Measurements from ENCODE around the gene PRR14.

DNA sequence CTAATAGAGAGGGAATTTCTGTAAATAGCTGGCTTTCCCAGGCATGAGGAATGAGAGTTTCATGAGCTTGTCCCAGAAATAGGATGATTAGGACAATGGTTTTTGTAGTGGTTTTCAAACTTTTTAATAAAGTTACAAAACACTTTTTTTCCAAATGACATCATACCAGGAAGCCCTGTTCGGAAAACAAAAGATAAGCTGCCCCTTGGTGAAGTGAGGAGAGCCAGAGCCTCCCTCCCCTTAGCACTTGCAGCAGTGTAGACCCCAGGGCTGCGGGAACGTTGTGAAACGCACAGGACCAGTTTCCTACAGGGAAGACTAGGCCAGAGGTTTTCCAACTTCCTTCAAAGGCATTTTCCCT lies 15.1 kb downstream of the PRR14 start:
- TF ChIP-seq POLR2A (IDR thresholded peaks at IDR 0.05) (no peak), POLR2AphosphoS5 (IDR thresholded peaks at IDR 0.05) (no peak)
- TF ChIP-seq, protein P1, sequence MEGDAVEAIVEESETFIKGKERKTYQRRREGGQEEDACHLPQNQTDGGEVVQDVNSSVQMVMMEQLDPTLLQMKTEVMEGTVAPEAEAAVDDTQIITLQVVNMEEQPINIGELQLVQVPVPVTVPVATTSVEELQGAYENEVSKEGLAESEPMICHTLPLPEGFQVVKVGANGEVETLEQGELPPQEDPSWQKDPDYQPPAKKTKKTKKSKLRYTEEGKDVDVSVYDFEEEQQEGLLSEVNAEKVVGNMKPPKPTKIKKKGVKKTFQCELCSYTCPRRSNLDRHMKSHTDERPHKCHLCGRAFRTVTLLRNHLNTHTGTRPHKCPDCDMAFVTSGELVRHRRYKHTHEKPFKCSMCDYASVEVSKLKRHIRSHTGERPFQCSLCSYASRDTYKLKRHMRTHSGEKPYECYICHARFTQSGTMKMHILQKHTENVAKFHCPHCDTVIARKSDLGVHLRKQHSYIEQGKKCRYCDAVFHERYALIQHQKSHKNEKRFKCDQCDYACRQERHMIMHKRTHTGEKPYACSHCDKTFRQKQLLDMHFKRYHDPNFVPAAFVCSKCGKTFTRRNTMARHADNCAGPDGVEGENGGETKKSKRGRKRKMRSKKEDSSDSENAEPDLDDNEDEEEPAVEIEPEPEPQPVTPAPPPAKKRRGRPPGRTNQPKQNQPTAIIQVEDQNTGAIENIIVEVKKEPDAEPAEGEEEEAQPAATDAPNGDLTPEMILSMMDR (IDR thresholded peaks at IDR 0.05): no peak
